ENCODE data around the gene SLC35A3. TPM values are rescaled to one million over a fixed set of nuclear protein-coding genes. Genes with fewer than 3 reads are reported as not detected.

Gene SLC35A3
- total and polyA plus RNA-seq, 9 of the 15 experiments (the other 6 are each of a cell fraction or from before 2014, with no cell fraction given): 3.5 to 21.7 (median 13.2) TPM

DNA sequence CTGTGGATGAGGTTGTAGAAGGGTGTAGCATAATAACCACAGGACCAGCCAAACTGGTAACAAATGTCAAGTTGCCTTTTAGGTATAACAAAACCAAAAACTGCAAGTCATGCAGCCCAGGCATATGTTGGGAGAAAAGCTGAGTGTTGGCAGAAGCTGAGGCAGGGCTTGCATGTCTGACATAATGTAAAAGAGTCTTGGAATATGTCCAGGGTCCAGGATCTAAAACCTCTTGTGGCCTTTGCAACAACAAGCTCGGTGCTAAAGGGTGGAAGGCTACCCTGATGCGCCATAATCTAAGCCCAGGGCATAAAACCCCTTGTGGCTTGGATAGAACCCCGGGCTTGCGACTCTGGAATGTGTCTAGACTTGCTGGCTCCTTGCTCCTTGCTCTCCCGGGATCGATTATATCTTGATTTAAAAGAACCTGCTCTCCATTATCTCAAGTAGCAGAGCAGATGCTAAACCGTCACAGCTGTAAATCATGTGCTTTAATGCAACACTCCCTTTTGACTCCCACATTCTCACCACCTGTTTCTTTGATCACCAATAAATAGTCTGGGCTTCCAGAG lies 26.5 kb upstream of the SLC35A3 start (continued):
- TF ChIP-seq, protein P1, sequence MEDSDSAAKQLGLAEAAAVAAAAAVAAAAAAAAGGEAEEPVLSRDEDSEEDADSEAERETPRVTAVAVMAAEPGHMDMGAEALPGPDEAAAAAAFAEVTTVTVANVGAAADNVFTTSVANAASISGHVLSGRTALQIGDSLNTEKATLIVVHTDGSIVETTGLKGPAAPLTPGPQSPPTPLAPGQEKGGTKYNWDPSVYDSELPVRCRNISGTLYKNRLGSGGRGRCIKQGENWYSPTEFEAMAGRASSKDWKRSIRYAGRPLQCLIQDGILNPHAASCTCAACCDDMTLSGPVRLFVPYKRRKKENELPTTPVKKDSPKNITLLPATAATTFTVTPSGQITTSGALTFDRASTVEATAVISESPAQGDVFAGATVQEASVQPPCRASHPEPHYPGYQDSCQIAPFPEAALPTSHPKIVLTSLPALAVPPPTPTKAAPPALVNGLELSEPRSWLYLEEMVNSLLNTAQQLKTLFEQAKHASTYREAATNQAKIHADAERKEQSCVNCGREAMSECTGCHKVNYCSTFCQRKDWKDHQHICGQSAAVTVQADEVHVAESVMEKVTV (CRISPR knock-in tag; IDR thresholded peaks at IDR 0.05): no peak
- TF ChIP-seq EZH2 (IDR thresholded peaks at IDR 0.05; ENCODE audit: borderline replicate concordance, low read depth, low read length): no peak
- TF ChIP-seq MAFK (IDR thresholded peaks at IDR 0.05; ENCODE audit: low read length): peak; percentile 86
- TF ChIP-seq NCOR1 (IDR thresholded peaks at IDR 0.05): peak; percentile 79
- no peak for TF ChIP-seq PHF8 (IDR thresholded peaks at IDR 0.05; ENCODE audit: borderline replicate concordance, low read length)
- TF ChIP-seq HDAC1 (IDR thresholded peaks at IDR 0.05): peak in 1 of 2 experiments; percentile 75; a peak in 2 of 4 replicates
- TF ChIP-seq NRF1 (conservative IDR thresholded peaks at IDR 0.05 in 1 of 2, IDR thresholded peaks at IDR 0.05 in 1 of 2): peak; percentile 21 to 39; a peak in 3 of 4 replicates
- TF ChIP-seq TAL1 (IDR thresholded peaks at IDR 0.05): peak; percentile 79
- no peak for TF ChIP-seq ZNF707 (CRISPR knock-in tag; conservative IDR thresholded peaks at IDR 0.05)
- TF ChIP-seq ESRRA (IDR thresholded peaks at IDR 0.05; ENCODE audit: borderline replicate concordance, low read depth): no peak; the same call in 1 of the 2 replicates
- no peak for TF ChIP-seq XRCC3 (IDR thresholded peaks at IDR 0.05)
- 0 out of 2 replicates have a peak, but pooled peaks have one; percentile 34 for TF ChIP-seq NCOA1 (IDR thresholded peaks at IDR 0.05; ENCODE audit: low read depth)
- no peak for TF ChIP-seq PHB2 (IDR thresholded peaks at IDR 0.05; ENCODE audit: low read depth)
- TF ChIP-seq, protein P2, sequence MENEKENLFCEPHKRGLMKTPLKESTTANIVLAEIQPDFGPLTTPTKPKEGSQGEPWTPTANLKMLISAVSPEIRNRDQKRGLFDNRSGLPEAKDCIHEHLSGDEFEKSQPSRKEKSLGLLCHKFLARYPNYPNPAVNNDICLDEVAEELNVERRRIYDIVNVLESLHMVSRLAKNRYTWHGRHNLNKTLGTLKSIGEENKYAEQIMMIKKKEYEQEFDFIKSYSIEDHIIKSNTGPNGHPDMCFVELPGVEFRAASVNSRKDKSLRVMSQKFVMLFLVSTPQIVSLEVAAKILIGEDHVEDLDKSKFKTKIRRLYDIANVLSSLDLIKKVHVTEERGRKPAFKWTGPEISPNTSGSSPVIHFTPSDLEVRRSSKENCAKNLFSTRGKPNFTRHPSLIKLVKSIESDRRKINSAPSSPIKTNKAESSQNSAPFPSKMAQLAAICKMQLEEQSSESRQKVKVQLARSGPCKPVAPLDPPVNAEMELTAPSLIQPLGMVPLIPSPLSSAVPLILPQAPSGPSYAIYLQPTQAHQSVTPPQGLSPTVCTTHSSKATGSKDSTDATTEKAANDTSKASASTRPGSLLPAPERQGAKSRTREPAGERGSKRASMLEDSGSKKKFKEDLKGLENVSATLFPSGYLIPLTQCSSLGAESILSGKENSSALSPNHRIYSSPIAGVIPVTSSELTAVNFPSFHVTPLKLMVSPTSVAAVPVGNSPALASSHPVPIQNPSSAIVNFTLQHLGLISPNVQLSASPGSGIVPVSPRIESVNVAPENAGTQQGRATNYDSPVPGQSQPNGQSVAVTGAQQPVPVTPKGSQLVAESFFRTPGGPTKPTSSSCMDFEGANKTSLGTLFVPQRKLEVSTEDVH (IDR thresholded peaks at IDR 0.05; ENCODE audit: low read depth, partially characterized antibody): no peak
- no peak for TF ChIP-seq RHOXF2B (CRISPR knock-in tag; conservative IDR thresholded peaks at IDR 0.05)
- no peak for TF ChIP-seq TAF7 (tag; IDR thresholded peaks at IDR 0.05)
- no peak for TF ChIP-seq YBX1 (IDR thresholded peaks at IDR 0.05)
- peak; percentile 89 for TF ChIP-seq MAFF (IDR thresholded peaks at IDR 0.05; ENCODE audit: low read length)
- TF ChIP-seq PHF20 (IDR thresholded peaks at IDR 0.05; ENCODE audit: partially characterized antibody): no peak
- no peak for TF ChIP-seq PBX2 (CRISPR knock-in tag; IDR thresholded peaks at IDR 0.05; ENCODE audit: low read depth)
- peak; percentile 94 for TF ChIP-seq PBX2 (tag; conservative IDR thresholded peaks at IDR 0.05; ENCODE audit: low read depth)
- TF ChIP-seq HNRNPH1 (optimal IDR thresholded peaks at IDR 0.05; ENCODE audit: low read depth, low read length): no peak
